NCI-H460 (cell line): ENCODE data around the gene KCND2. TPM values are rescaled to one million over a fixed set of nuclear protein-coding genes. Genes with fewer than 3 reads are reported as not detected.
A peak's percentile ranks its signal among the peaks of the same experiment; 100 is the strongest.
"Not testable (repeated sequence)": the region's sequence is repeated elsewhere in the genome, so short reads cannot be mapped to it uniquely, and the experiment has no call there.

Experiments
- DNase-seq: peaks from one replicate; pipeline ENCODE4 v3.0.0-alpha.2; 2016; ENCODE audit warnings: low read depth; ENCODE audit errors: extremely low read depth
- total RNA-seq: library from RNA; depleted of rRNA; stranded (reverse); fragments of >200 nt; shearing (Covaris generic); gene quantifications from 2 replicates; pipeline ENCODE4 v1.2.3, GENCODE V29; 2014

KCND2 gene
- total RNA-seq, 1 experiment from 2014 or later, result not detected

GRCh38 chr7:120735791-120736190 lies 462.8 kb downstream of the KCND2 start:
- DNase-seq, result no peak

GRCh38 chr7:120738816-120739215 lies 465.8 kb downstream of the KCND2 start:
- no peak for DNase-seq

GRCh38 chr7:120740348-120740747 lies 467.4 kb downstream of the KCND2 start:
- DNase-seq, result no peak

GRCh38 chr7:120741371-120742042 lies 468.5 kb downstream of the KCND2 start:
- no peak for DNase-seq

- DNase-seq, result no peak
Observed at GRCh38 chr7:120742372-120742771, 469.4 kb downstream of the KCND2 start.

GRCh38 chr7:120743128-120743527 lies 470.2 kb downstream of the KCND2 start:
- no peak for DNase-seq

GRCh38 chr7:120760050-120760449 lies 487.1 kb downstream of the KCND2 start:
- no peak for DNase-seq

GRCh38 chr7:120760851-120761250 lies 487.9 kb downstream of the KCND2 start:
- no peak for DNase-seq

- no peak for DNase-seq
Observed at GRCh38 chr7:120770206-120770605, 497.2 kb downstream of the KCND2 start.

GRCh38 chr7:120774481-120774880 lies 501.5 kb downstream of the KCND2 start:
- no peak for DNase-seq

- no peak for DNase-seq
Observed at GRCh38 chr7:120775755-120776154, 502.8 kb downstream of the KCND2 start.

GRCh38 chr7:120779078-120779477 lies 506.1 kb downstream of the KCND2 start:
- not testable (repeated sequence) for DNase-seq

- DNase-seq, result not testable (repeated sequence)
Observed at GRCh38 chr7:120780451-120780850, 507.5 kb downstream of the KCND2 start.

- no peak for DNase-seq
Observed at GRCh38 chr7:120780938-120781337, 508.0 kb downstream of the KCND2 start.

GRCh38 chr7:120781924-120782323 lies 508.9 kb downstream of the KCND2 start:
- DNase-seq, result not testable (repeated sequence)

- DNase-seq, result no peak
Observed at GRCh38 chr7:120783273-120783672, 510.3 kb downstream of the KCND2 start.

GRCh38 chr7:120783721-120784120 lies 510.7 kb downstream of the KCND2 start:
- DNase-seq, result no peak

GRCh38 chr7:120785095-120785494 lies 512.1 kb downstream of the KCND2 start:
- no peak for DNase-seq

GRCh38 chr7:120792091-120792860 lies 519.3 kb downstream of the KCND2 start:
- peak; percentile 81 for DNase-seq

- no peak for DNase-seq
Observed at GRCh38 chr7:120792861-120793130, 519.8 kb downstream of the KCND2 start.

- DNase-seq, result no peak
Observed at GRCh38 chr7:120793213-120793936, 520.4 kb downstream of the KCND2 start.
